ENCODE results near the gene USP5. TPM values are rescaled to one million over a fixed set of nuclear protein-coding genes. Genes with fewer than 3 reads are reported as not detected.
A peak's percentile ranks its signal among the peaks of the same experiment; 100 is the strongest.

Gene USP5
- total RNA-seq, 1 experiment from 2014 or later = 158 TPM

- peaks cover 61% of the 10 kb centered on the region for H3K27me3 Mint-ChIP-seq (ENCODE audit: low read depth)
- H3K4me3 Mint-ChIP-seq = peak overlapping the region; percentile 78; the same call in 1 of the 2 replicates
- H3K4me1 Mint-ChIP-seq = peaks cover 61% of the 10 kb centered on the region
- H3K36me3 Mint-ChIP-seq = peaks cover 5% of the 10 kb centered on the region; the same call in 1 of the 2 replicates
- H3K27ac Mint-ChIP-seq = no peak overlapping the region
- DNase-seq (ENCODE audit: low spot score) = no peak
- no peak for ATAC-seq
- ChIA-PET POLR2A (interaction anchor here (2.2 to 2.6 kb wide), 2 partner anchors 51 to 54 kb away, joined by 8 to 14 read pairs; partner anchors contain the start of gene PTMS), CTCF (interaction anchor here (1.2 kb wide), 1 partner anchor 11 kb away, joined by 3 read pairs; no protein-coding TSS in a partner anchor)
- no peak for TF ChIP-seq FOXJ3 (CRISPR knock-in tag; IDR thresholded peaks at IDR 0.05; ENCODE audit: borderline replicate concordance)
- TF ChIP-seq ZNF416 (CRISPR knock-in tag; IDR thresholded peaks at IDR 0.05) = no peak
- no peak for TF ChIP-seq TEAD4 (CRISPR knock-in tag; IDR thresholded peaks at IDR 0.05)
- TF ChIP-seq HMGXB4 (CRISPR knock-in tag; IDR thresholded peaks at IDR 0.05) = no peak
- TF ChIP-seq ATF3 (CRISPR knock-in tag; conservative IDR thresholded peaks at IDR 0.05) = no peak
- TF ChIP-seq ZMAT4 (CRISPR knock-in tag; IDR thresholded peaks at IDR 0.05) = no peak
- no peaks in the 10 kb centered on the region for H3K9me3 Mint-ChIP-seq
Observed at GRCh38 chr12:6820166-6820565, 31.8 kb upstream of the USP5 start.

- peak; percentile 77 for DNase-seq (ENCODE audit: low spot score)
- H3K27me3 Mint-ChIP-seq (ENCODE audit: low read depth) = peaks cover 62% of the 10 kb centered on the region
- peak within 1 kb of the TSS; percentile 94 for H3K27ac Mint-ChIP-seq
- peak; percentile 35 for ATAC-seq
- H3K4me3 Mint-ChIP-seq = peak within 1 kb of the TSS; percentile 78
- H3K9me3 Mint-ChIP-seq = no peaks in the 10 kb centered on the region
- ChIA-PET CTCF (interaction anchor here (0.6 to 6.4 kb wide), 14 partner anchors 9 to 201 kb away, joined by 3 to 112 read pairs (median 5); partner anchors contain the start of genes CDCA3, COPS7A, MLF2 and PTMS), POLR2A (interaction anchor here (0.7 to 2.6 kb wide), 10 partner anchors 10 to 98 kb away, joined by 3 to 14 read pairs (median 4); partner anchors contain the start of genes COPS7A, MLF2 and PTMS)
- H3K4me1 Mint-ChIP-seq = peaks cover 71% of the 10 kb centered on the region
- peaks cover 5% of the 10 kb centered on the region; the same call in 1 of the 2 replicates for H3K36me3 Mint-ChIP-seq
- TF ChIP-seq ZNF416 (CRISPR knock-in tag; IDR thresholded peaks at IDR 0.05) = 0 out of 2 replicates have a peak, but pooled peaks have one; percentile 39
- 0 out of 2 replicates have a peak, but pooled peaks have one; percentile 25 for TF ChIP-seq IRF1 (CRISPR knock-in tag; IDR thresholded peaks at IDR 0.05)
- no peak for TF ChIP-seq SOX15 (CRISPR knock-in tag; IDR thresholded peaks at IDR 0.05)
- no peak for TF ChIP-seq ZNF425 (CRISPR knock-in tag; conservative IDR thresholded peaks at IDR 0.05)
Observed at GRCh38 chr12:6821591-6822425, 30.1 kb upstream of the USP5 start, which contains the start of gene GPR162. GPR162 (plus strand) TSS chr12:6821821; CDS start chr12:6823899, 2,078 bp downstream.

- Mint-ChIP-seq H3K4me3 (peak overlapping the region; percentile 78), H3K9me3 (no peaks in the 10 kb centered on the region), H3K27me3 (ENCODE audit: low read depth) (peaks cover 61% of the 10 kb centered on the region), H3K27ac (no peak overlapping the region), H3K4me1 (peaks cover 78% of the 10 kb centered on the region), H3K36me3 (peaks cover 5% of the 10 kb centered on the region; the same call in 1 of the 2 replicates)
- ChIA-PET POLR2A (interaction anchor here (0.7 to 2.6 kb wide), 5 partner anchors 54 to 98 kb away, joined by 3 to 14 read pairs (median 8); partner anchors contain the start of genes COPS7A and PTMS), CTCF (interaction anchor here (0.6 to 6.4 kb wide), 10 partner anchors 12 to 202 kb away, joined by 3 to 112 read pairs (median 8); partner anchors contain the start of genes MLF2, PTMS and SPSB2)
- no peak for TF ChIP-seq GTF2I (CRISPR knock-in tag; conservative IDR thresholded peaks at IDR 0.05)
- TF ChIP-seq ZNF263 (CRISPR knock-in tag; IDR thresholded peaks at IDR 0.05; ENCODE audit: low read depth) = peak; percentile 68
- no peak for TF ChIP-seq ARID4B (CRISPR knock-in tag; IDR thresholded peaks at IDR 0.05; ENCODE audit: borderline replicate concordance)
- TF ChIP-seq SMAD4 (CRISPR knock-in tag; IDR thresholded peaks at IDR 0.05) = no peak
- ATAC-seq (no peak), DNase-seq (ENCODE audit: low spot score) (no peak)
Observed at GRCh38 chr12:6822426-6823135, 29.4 kb upstream of the USP5 start.

Measured in WTC11 (cell line).